Fibroblast of upper back skin (primary cell): ENCODE results near the gene RNPEPL1.
"Not testable (repeated sequence)": the region's sequence is repeated elsewhere in the genome, so short reads cannot be mapped to it uniquely, and the experiment has no call there.

ENCODE experiments used
- DNase-seq: peaks from one replicate; pipeline ENCODE4 v3.0.0-alpha.2; 2013

Gene RNPEPL1

GRCh38 chr2:240605867-240606743, 37.8 kb downstream of the RNPEPL1 start:
- no peak for DNase-seq

- no peak for DNase-seq
Measured at GRCh38 chr2:240611601-240612210, 43.4 kb downstream of the RNPEPL1 start.

GRCh38 chr2:240613781-240614180, 45.5 kb downstream of the RNPEPL1 start:
- no peak for DNase-seq

- no peak for DNase-seq
Measured at GRCh38 chr2:240614391-240614790, 46.1 kb downstream of the RNPEPL1 start.

GRCh38 chr2:240615396-240615795, 47.1 kb downstream of the RNPEPL1 start:
- no peak for DNase-seq

GRCh38 chr2:240615820-240616547, 47.7 kb downstream of the RNPEPL1 start:
- no peak for DNase-seq

GRCh38 chr2:240616860-240617666, 48.8 kb downstream of the RNPEPL1 start:
- not testable (repeated sequence) for DNase-seq

- DNase-seq = no peak
Measured at GRCh38 chr2:240618776-240619175, 50.5 kb downstream of the RNPEPL1 start.

- no peak for DNase-seq
Measured at GRCh38 chr2:240619506-240620148, 51.3 kb downstream of the RNPEPL1 start.

- DNase-seq = no peak
Measured at GRCh38 chr2:240620149-240620731, 52.0 kb downstream of the RNPEPL1 start.

GRCh38 chr2:240620859-240621258, 52.6 kb downstream of the RNPEPL1 start:
- DNase-seq = no peak

GRCh38 chr2:240622060-240622411, 53.8 kb downstream of the RNPEPL1 start:
- no peak for DNase-seq

- DNase-seq = no peak
Measured at GRCh38 chr2:240622531-240623235, 54.4 kb downstream of the RNPEPL1 start.

GRCh38 chr2:240623531-240624010, 55.3 kb downstream of the RNPEPL1 start:
- DNase-seq = no peak

GRCh38 chr2:240624011-240624949, 56.0 kb downstream of the RNPEPL1 start:
- no peak for DNase-seq

- peak; percentile 77 for DNase-seq
Measured at GRCh38 chr2:240624950-240625621, 56.8 kb downstream of the RNPEPL1 start, which contains the start of gene GPR35. GPR35 (plus strand) TSS chr2:240625480; CDS start chr2:240629953, 4,473 bp downstream.

GRCh38 chr2:240626531-240627300, 58.4 kb downstream of the RNPEPL1 start:
- DNase-seq = peak; percentile 7
